ENCODE data around the gene C5.

C5 gene

GRCh38 chr9:120949290-120949689, 100.8 kb downstream of the C5 start:
- no peak for TF ChIP-seq ZNF274 (IDR thresholded peaks at IDR 0.05; ENCODE audit: low read depth, low read length)
- no peak overlapping the region for H3K4me3 ChIP-seq (ENCODE audit: low read length)

- H3K4me3 ChIP-seq (ENCODE audit: low read length): no peak overlapping the region
- TF ChIP-seq ZNF274 (IDR thresholded peaks at IDR 0.05; ENCODE audit: low read depth, low read length): no peak
Measured at GRCh38 chr9:120948824-120949223, 101.3 kb downstream of the C5 start.

- no peak overlapping the region for H3K4me3 ChIP-seq (ENCODE audit: low read length)
- TF ChIP-seq ZNF274 (IDR thresholded peaks at IDR 0.05; ENCODE audit: low read depth, low read length): no peak
Measured at GRCh38 chr9:120947222-120947621, 102.9 kb downstream of the C5 start.

GRCh38 chr9:120946259-120946658, 103.8 kb downstream of the C5 start:
- H3K4me3 ChIP-seq (ENCODE audit: low read length): no peak overlapping the region
- TF ChIP-seq ZNF274 (IDR thresholded peaks at IDR 0.05; ENCODE audit: low read depth, low read length): no peak

- H3K4me3 ChIP-seq (ENCODE audit: low read length): no peak overlapping the region
- no peak for TF ChIP-seq ZNF274 (IDR thresholded peaks at IDR 0.05; ENCODE audit: low read depth, low read length)
Measured at GRCh38 chr9:120944948-120945347, 105.1 kb downstream of the C5 start.

- H3K4me3 ChIP-seq (ENCODE audit: low read length): no peak overlapping the region
- TF ChIP-seq ZNF274 (IDR thresholded peaks at IDR 0.05; ENCODE audit: low read depth, low read length): no peak
Measured at GRCh38 chr9:120944434-120944843, 105.6 kb downstream of the C5 start.

GRCh38 chr9:120942186-120943001, 107.7 kb downstream of the C5 start:
- no peak for TF ChIP-seq ZNF274 (IDR thresholded peaks at IDR 0.05; ENCODE audit: low read depth, low read length)
- no peak overlapping the region for H3K4me3 ChIP-seq (ENCODE audit: low read length)

- no peak overlapping the region for H3K4me3 ChIP-seq (ENCODE audit: low read length)
- TF ChIP-seq ZNF274 (IDR thresholded peaks at IDR 0.05; ENCODE audit: low read depth, low read length): no peak
Measured at GRCh38 chr9:120941046-120941770, 108.9 kb downstream of the C5 start.

GRCh38 chr9:120940573-120940972, 109.5 kb downstream of the C5 start:
- no peak overlapping the region for H3K4me3 ChIP-seq (ENCODE audit: low read length)
- TF ChIP-seq ZNF274 (IDR thresholded peaks at IDR 0.05; ENCODE audit: low read depth, low read length): no peak

- no peak for TF ChIP-seq ZNF274 (IDR thresholded peaks at IDR 0.05; ENCODE audit: low read depth, low read length)
- no peak overlapping the region for H3K4me3 ChIP-seq (ENCODE audit: low read length)
Measured at GRCh38 chr9:120938851-120939250, 111.2 kb downstream of the C5 start.

- H3K4me3 ChIP-seq (ENCODE audit: low read length): no peak overlapping the region
- no peak for TF ChIP-seq ZNF274 (IDR thresholded peaks at IDR 0.05; ENCODE audit: low read depth, low read length)
Measured at GRCh38 chr9:120937596-120937995, 112.5 kb downstream of the C5 start.

GRCh38 chr9:120937127-120937526, 112.9 kb downstream of the C5 start:
- no peak for TF ChIP-seq ZNF274 (IDR thresholded peaks at IDR 0.05; ENCODE audit: low read depth, low read length)
- H3K4me3 ChIP-seq (ENCODE audit: low read length): no peak overlapping the region

GRCh38 chr9:120936764-120937122, 113.3 kb downstream of the C5 start:
- TF ChIP-seq ZNF274 (IDR thresholded peaks at IDR 0.05; ENCODE audit: low read depth, low read length): no peak
- H3K4me3 ChIP-seq (ENCODE audit: low read length): no peak overlapping the region

- H3K4me3 ChIP-seq (ENCODE audit: low read length): peak overlapping the region; percentile 27; the same call in 1 of the 2 replicates
- no peak for TF ChIP-seq ZNF274 (IDR thresholded peaks at IDR 0.05; ENCODE audit: low read depth, low read length)
Measured at GRCh38 chr9:120936011-120936763, 113.9 kb downstream of the C5 start.
